KMS-11 (cell line): ENCODE data around the gene STARD8.

Experiments used
- H2AFZ ChIP-seq: fragments of 200-600 bp; sonication (generic); 2 replicates; pipeline ENCODE4 v1.6.1; 2016; ENCODE audit warnings: antibody characterized with exemption, mixed run types, low read depth
- H3K27ac ChIP-seq: fragments of 200-600 bp; sonication (generic); 2 replicates; pipeline ENCODE4 v1.6.1; 2016; ENCODE audit warnings: mild to moderate bottlenecking, mixed run types
- H3K27me3 ChIP-seq: fragments of 200-600 bp; sonication (generic); 2 replicates; pipeline ENCODE4 v1.6.1; 2017; ENCODE audit warnings: mild to moderate bottlenecking, low read depth, mixed run types, moderate library complexity; ENCODE audit not compliant: insufficient read depth
- H3K36me3 ChIP-seq: fragments of 200-600 bp; sonication (generic); 2 replicates; pipeline ENCODE4 v1.6.1; 2017; ENCODE audit warnings: mild to moderate bottlenecking, mixed run types; ENCODE audit not compliant: insufficient read depth
- H3K4me1 ChIP-seq: fragments of 200-600 bp; sonication (generic); 2 replicates; pipeline ENCODE4 v1.6.1; 2016; ENCODE audit warnings: mild to moderate bottlenecking, low read depth, mixed run types; ENCODE audit not compliant: poor library complexity, severe bottlenecking
- H3K4me2 ChIP-seq: fragments of 200-600 bp; sonication (generic); 2 replicates; pipeline ENCODE4 v1.7.0; 2016; ENCODE audit warnings: mild to moderate bottlenecking, mixed run types
- H3K4me3 ChIP-seq: fragments of 200-600 bp; sonication (generic); IDR thresholded peaks from 2 replicates; pipeline ENCODE4 v1.6.1; 2017; ENCODE audit warnings: low read depth, low read length, mixed read lengths; ENCODE audit not compliant: insufficient read depth
- H3K79me2 ChIP-seq: fragments of 200-600 bp; sonication (generic); 2 replicates; pipeline ENCODE4 v1.6.1; 2016; ENCODE audit warnings: low read depth, mixed run types; ENCODE audit not compliant: insufficient read depth
- H3K9ac ChIP-seq: fragments of 200-600 bp; sonication (generic); 2 replicates; pipeline ENCODE4 v1.6.1; 2016; ENCODE audit warnings: mild to moderate bottlenecking, mixed run types
- H4K20me1 ChIP-seq: fragments of 200-600 bp; sonication (generic); 2 replicates; pipeline ENCODE4 v1.6.1; 2016; ENCODE audit warnings: mild to moderate bottlenecking, mixed run types; ENCODE audit not compliant: insufficient read depth
- CTCF ChIP-seq: fragments of 200-600 bp; sonication (generic); conservative IDR thresholded peaks from 2 replicates; pipeline ENCODE4 v1.6.1; 2017; ENCODE audit warnings: low read depth, mild to moderate bottlenecking, antibody characterized with exemption, low read length, moderate library complexity, mixed read lengths

Gene STARD8

GRCh38 chrX:68743754-68744153, 96.3 kb downstream of the STARD8 start:
- TF ChIP-seq CTCF: no peak
- Histone ChIP-seq H3K9ac (no peak overlapping the region), H3K27ac (no peak overlapping the region), H2AFZ (no peak overlapping the region), H3K4me2 (no peak overlapping the region), H3K4me3 (no peak overlapping the region), H3K27me3 (no peaks in the 10 kb centered on the region), H3K36me3 (no peaks in the 10 kb centered on the region), H3K4me1 (no peaks in the 10 kb centered on the region), H4K20me1 (no peaks in the 10 kb centered on the region), H3K79me2 (no peaks in the 10 kb centered on the region)

GRCh38 chrX:68746988-68747387, 99.5 kb downstream of the STARD8 start:
- no peaks in the 10 kb centered on the region for H4K20me1 ChIP-seq
- no peaks in the 10 kb centered on the region for H3K36me3 ChIP-seq
- no peak overlapping the region for H3K4me3 ChIP-seq
- H3K27ac ChIP-seq: no peak overlapping the region
- no peak for TF ChIP-seq CTCF
- H3K79me2 ChIP-seq: no peaks in the 10 kb centered on the region
- H2AFZ ChIP-seq: no peak overlapping the region
- H3K27me3 ChIP-seq: no peaks in the 10 kb centered on the region
- no peak overlapping the region for H3K4me2 ChIP-seq
- H3K4me1 ChIP-seq: no peaks in the 10 kb centered on the region
- no peak overlapping the region for H3K9ac ChIP-seq

GRCh38 chrX:68748030-68748429, 100.6 kb downstream of the STARD8 start:
- Histone ChIP-seq H3K79me2 (no peaks in the 10 kb centered on the region), H3K4me3 (no peak overlapping the region), H3K4me2 (no peak overlapping the region), H3K4me1 (no peaks in the 10 kb centered on the region), H3K27me3 (no peaks in the 10 kb centered on the region), H4K20me1 (no peaks in the 10 kb centered on the region), H3K36me3 (no peaks in the 10 kb centered on the region), H2AFZ (no peak overlapping the region), H3K9ac (no peak overlapping the region), H3K27ac (no peak overlapping the region)
- no peak for TF ChIP-seq CTCF

- H3K79me2 ChIP-seq: no peaks in the 10 kb centered on the region
- H3K27me3 ChIP-seq: no peaks in the 10 kb centered on the region
- H3K9ac ChIP-seq: no peak overlapping the region
- no peaks in the 10 kb centered on the region for H3K36me3 ChIP-seq
- H2AFZ ChIP-seq: no peak overlapping the region
- no peak overlapping the region for H3K4me3 ChIP-seq
- H3K4me2 ChIP-seq: no peak overlapping the region
- H3K27ac ChIP-seq: no peak overlapping the region
- no peaks in the 10 kb centered on the region for H4K20me1 ChIP-seq
- no peaks in the 10 kb centered on the region for H3K4me1 ChIP-seq
- no peak for TF ChIP-seq CTCF
Measured at GRCh38 chrX:68749426-68749825, 102.0 kb downstream of the STARD8 start.

- no peak overlapping the region for H3K9ac ChIP-seq
- H3K4me2 ChIP-seq: no peak overlapping the region
- no peaks in the 10 kb centered on the region for H4K20me1 ChIP-seq
- no peak for TF ChIP-seq CTCF
- H3K27me3 ChIP-seq: no peaks in the 10 kb centered on the region
- H2AFZ ChIP-seq: no peak overlapping the region
- no peaks in the 10 kb centered on the region for H3K4me1 ChIP-seq
- H3K4me3 ChIP-seq: no peak overlapping the region
- H3K79me2 ChIP-seq: no peaks in the 10 kb centered on the region
- H3K27ac ChIP-seq: no peak overlapping the region
- H3K36me3 ChIP-seq: no peaks in the 10 kb centered on the region
Measured at GRCh38 chrX:68750316-68750715, 102.8 kb downstream of the STARD8 start.
